Measurements from ENCODE around the gene COLEC11.

DNA sequence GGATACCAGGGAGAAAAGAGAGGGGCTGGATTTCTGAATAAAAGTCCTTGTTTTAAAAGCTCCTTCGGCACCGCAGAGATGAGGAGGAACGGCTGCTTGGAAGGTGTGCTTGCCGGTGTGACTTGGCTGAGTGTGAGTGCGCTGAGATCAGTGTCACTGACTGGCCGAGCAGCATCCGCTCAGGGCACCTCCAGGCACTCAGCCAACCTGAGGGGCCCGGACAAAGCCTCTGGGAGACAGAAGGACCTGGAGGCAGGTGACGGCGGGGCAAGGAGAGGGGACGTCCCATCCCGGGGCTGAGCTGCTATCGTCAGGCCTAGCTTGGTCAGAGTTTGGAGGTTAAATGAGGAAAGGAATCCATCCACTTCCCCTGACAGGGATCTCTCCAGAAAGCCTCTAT is 46.3 kb downstream of the COLEC11 start:
- no peak for TF ChIP-seq CTCF (IDR thresholded peaks at IDR 0.05 in 2 of 3, conservative IDR thresholded peaks at IDR 0.05 in 1 of 3; ENCODE audit: control insufficient read depth in 2 of 3, extremely low read depth in 1 of 3, insufficient read depth in 1 of 3, low read depth in 3 of 3, low read length in 3 of 3)
- TF ChIP-seq, protein P1, sequence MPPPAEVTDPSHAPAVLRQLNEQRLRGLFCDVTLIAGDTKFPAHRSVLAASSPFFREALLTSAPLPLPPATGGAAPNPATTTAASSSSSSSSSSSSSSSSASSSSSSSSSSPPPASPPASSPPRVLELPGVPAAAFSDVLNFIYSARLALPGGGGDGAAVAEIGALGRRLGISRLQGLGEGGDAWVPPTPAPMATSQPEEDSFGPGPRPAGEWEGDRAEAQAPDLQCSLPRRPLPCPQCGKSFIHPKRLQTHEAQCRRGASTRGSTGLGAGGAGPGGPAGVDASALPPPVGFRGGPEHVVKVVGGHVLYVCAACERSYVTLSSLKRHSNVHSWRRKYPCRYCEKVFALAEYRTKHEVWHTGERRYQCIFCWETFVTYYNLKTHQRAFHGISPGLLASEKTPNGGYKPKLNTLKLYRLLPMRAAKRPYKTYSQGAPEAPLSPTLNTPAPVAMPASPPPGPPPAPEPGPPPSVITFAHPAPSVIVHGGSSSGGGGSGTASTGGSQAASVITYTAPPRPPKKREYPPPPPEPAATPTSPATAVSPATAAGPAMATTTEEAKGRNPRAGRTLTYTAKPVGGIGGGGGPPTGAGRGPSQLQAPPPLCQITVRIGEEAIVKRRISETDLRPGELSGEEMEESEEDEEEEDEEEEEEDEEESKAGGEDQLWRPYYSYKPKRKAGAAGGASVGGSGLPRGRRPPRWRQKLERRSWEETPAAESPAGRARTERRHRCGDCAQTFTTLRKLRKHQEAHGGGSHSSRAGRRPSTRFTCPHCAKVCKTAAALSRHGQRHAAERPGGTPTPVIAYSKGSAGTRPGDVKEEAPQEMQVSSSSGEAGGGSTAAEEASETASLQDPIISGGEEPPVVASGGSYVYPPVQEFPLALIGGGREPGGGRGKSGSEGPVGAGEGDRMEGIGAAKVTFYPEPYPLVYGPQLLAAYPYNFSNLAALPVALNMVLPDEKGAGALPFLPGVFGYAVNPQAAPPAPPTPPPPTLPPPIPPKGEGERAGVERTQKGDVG (CRISPR knock-in tag; IDR thresholded peaks at IDR 0.05), result no peak
- TF ChIP-seq ZNF274 (IDR thresholded peaks at IDR 0.05; ENCODE audit: insufficient read depth, insufficient read length), result no peak
- TF ChIP-seq, protein P2, sequence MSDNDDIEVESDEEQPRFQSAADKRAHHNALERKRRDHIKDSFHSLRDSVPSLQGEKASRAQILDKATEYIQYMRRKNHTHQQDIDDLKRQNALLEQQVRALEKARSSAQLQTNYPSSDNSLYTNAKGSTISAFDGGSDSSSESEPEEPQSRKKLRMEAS (IDR thresholded peaks at IDR 0.05; ENCODE audit: low read depth, low read length), result no peak
- no peak for TF ChIP-seq SPI1 (IDR thresholded peaks at IDR 0.05; ENCODE audit: borderline replicate concordance, insufficient read depth, low read depth, low read length)
- no peak for TF ChIP-seq POLR2AphosphoS5 (IDR thresholded peaks at IDR 0.05; ENCODE audit: low read length)
- TF ChIP-seq BHLHE40 (IDR thresholded peaks at IDR 0.05; ENCODE audit: borderline replicate concordance in 1 of 2, low read depth in 2 of 2, low read length in 1 of 2), result no peak
- TF ChIP-seq DPF2 (IDR thresholded peaks at IDR 0.05), result no peak
- no peak for TF ChIP-seq ASH2L (IDR thresholded peaks at IDR 0.05; ENCODE audit: borderline replicate concordance, low read depth)
- TF ChIP-seq CBX3 (IDR thresholded peaks at IDR 0.05; ENCODE audit: borderline replicate concordance, low read depth), result no peak
- TF ChIP-seq, protein P3, sequence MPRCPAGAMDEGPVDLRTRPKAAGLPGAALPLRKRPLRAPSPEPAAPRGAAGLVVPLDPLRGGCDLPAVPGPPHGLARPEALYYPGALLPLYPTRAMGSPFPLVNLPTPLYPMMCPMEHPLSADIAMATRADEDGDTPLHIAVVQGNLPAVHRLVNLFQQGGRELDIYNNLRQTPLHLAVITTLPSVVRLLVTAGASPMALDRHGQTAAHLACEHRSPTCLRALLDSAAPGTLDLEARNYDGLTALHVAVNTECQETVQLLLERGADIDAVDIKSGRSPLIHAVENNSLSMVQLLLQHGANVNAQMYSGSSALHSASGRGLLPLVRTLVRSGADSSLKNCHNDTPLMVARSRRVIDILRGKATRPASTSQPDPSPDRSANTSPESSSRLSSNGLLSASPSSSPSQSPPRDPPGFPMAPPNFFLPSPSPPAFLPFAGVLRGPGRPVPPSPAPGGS (IDR thresholded peaks at IDR 0.05; ENCODE audit: borderline replicate concordance, insufficient read depth, low read depth, low read length, poor library complexity, severe bottlenecking), result no peak
- no peak for TF ChIP-seq HDAC6 (IDR thresholded peaks at IDR 0.05; ENCODE audit: unreplicated experiment)
- no peak for TF ChIP-seq CHD2 (IDR thresholded peaks at IDR 0.05; ENCODE audit: borderline replicate concordance, low read depth, low read length)

All from GM12878 (cell line).